HEK293 (cell line): Measurements from ENCODE around the gene DLGAP4.

ENCODE experiments used
- GLIS2 ChIP-seq: fragments of 450-650 bp; formaldehyde crosslinking; IDR thresholded peaks from 2 replicates; pipeline ENCODE4 v1.5.1; 2016; ENCODE audit warnings: missing biosample characterization, missing genetic modification characterization
- MYNN ChIP-seq: fragments of 450-650 bp; formaldehyde crosslinking; IDR thresholded peaks from 2 replicates; pipeline ENCODE4 v1.5.1; 2016; ENCODE audit warnings: missing biosample characterization, missing genetic modification characterization, borderline replicate concordance
- RBAK ChIP-seq: fragments of 450-650 bp; formaldehyde crosslinking; IDR thresholded peaks from 2 replicates; pipeline ENCODE4 v1.5.1; 2016; ENCODE audit warnings: missing biosample characterization, missing genetic modification characterization
- REPIN1 ChIP-seq: fragments of 450-650 bp; formaldehyde crosslinking; IDR thresholded peaks from 2 replicates; pipeline ENCODE4 v1.5.1; 2017; ENCODE audit warnings: missing biosample characterization, missing genetic modification characterization, low read depth
- ZFP37 ChIP-seq: fragments of 450-650 bp; formaldehyde crosslinking; IDR thresholded peaks from 2 replicates; pipeline ENCODE4 v1.5.1; 2016; ENCODE audit warnings: missing biosample characterization, missing genetic modification characterization
- ZFP69B ChIP-seq: fragments of 450-650 bp; formaldehyde crosslinking; IDR thresholded peaks from 2 replicates; pipeline ENCODE4 v1.5.1; 2016; ENCODE audit warnings: missing biosample characterization, missing genetic modification characterization
- ZNF274 ChIP-seq, 2 experiments: fragments of 200-500 bp in 1 of 2; fragments of 450-650 bp in 1 of 2; sonication (Bioruptor generic) in 1 of 2; formaldehyde crosslinking in 1 of 2; IDR thresholded peaks; 2 replicates each; pipeline versions ENCODE4 v1.5.1 to v1.6.1; 2014 to 2016; ENCODE audit warnings: borderline replicate concordance in 1 of 2, inconsistent platforms in 1 of 2, low read length in 1 of 2, missing biosample characterization in 1 of 2, missing genetic modification characterization in 1 of 2
- ZNF335 ChIP-seq: fragments of 450-650 bp; formaldehyde crosslinking; conservative IDR thresholded peaks from 2 replicates; pipeline ENCODE4 v1.5.1; 2016; ENCODE audit warnings: missing biosample characterization, missing genetic modification characterization
- ZNF530 ChIP-seq: fragments of 450-650 bp; formaldehyde crosslinking; IDR thresholded peaks from 2 replicates; pipeline ENCODE4 v1.5.1; 2016; ENCODE audit warnings: low read depth, missing biosample characterization, missing genetic modification characterization
- ZNF670 ChIP-seq: fragments of 450-650 bp; formaldehyde crosslinking; IDR thresholded peaks from 2 replicates; pipeline ENCODE4 v1.5.1; 2016; ENCODE audit warnings: missing biosample characterization, missing genetic modification characterization, low read depth
- TF ChIP-seq, protein P1 (sequence below): fragments of 450-650 bp; formaldehyde crosslinking; IDR thresholded peaks from 2 replicates; pipeline ENCODE4 v1.5.1; 2016; ENCODE audit warnings: missing biosample characterization, missing genetic modification characterization
- TF ChIP-seq, protein P2 (sequence below): fragments of 450-650 bp; formaldehyde crosslinking; IDR thresholded peaks from 2 replicates; pipeline ENCODE4 v1.5.1; 2016; ENCODE audit warnings: missing biosample characterization, missing genetic modification characterization
- TF ChIP-seq, protein P3 (sequence below): fragments of 450-650 bp; formaldehyde crosslinking; IDR thresholded peaks from 2 replicates; pipeline ENCODE4 v1.5.1; 2016; ENCODE audit warnings: missing biosample characterization, missing genetic modification characterization, low read depth

DNA sequence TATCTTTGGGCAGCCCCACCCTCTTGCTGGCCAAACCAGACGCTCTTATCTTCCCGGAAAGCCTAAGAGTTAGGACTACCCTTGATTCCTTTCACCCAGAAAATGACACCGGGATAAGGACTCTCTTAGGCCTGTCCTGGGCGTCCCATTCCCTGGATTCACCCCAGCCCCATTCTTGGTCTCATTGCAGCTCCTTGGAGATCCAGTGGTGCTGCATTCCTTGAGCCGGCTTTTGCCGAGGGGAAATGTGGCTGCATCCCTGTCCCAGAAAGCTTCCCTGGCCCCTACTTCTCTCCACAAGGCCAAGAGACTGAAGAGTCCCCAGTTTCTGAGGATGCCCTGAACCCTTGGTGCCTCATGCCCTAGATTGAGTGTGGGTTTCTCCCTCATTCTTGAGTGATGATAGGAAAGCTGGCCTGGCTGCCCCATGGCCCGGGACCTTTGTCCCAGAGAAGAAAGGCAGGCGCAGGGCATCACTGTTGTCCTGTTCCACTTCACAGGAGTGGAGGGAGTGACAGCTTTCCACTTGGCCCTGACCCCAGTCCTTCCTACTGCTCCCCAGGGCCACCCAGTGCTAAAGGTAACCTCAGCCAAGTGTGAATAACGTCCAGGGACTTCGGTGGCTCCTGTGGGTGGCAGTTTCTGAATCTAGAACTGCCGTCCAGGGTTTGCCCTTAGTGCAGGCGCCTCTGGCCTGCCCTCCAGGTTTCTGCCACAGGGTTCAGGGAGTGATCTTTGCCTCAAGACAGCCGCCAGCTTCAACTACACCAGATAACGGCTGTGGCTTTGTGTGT is 192.4 kb downstream of the DLGAP4 start:
- TF ChIP-seq REPIN1 (tag by site-specific recombination) = no peak
- TF ChIP-seq, protein P1, sequence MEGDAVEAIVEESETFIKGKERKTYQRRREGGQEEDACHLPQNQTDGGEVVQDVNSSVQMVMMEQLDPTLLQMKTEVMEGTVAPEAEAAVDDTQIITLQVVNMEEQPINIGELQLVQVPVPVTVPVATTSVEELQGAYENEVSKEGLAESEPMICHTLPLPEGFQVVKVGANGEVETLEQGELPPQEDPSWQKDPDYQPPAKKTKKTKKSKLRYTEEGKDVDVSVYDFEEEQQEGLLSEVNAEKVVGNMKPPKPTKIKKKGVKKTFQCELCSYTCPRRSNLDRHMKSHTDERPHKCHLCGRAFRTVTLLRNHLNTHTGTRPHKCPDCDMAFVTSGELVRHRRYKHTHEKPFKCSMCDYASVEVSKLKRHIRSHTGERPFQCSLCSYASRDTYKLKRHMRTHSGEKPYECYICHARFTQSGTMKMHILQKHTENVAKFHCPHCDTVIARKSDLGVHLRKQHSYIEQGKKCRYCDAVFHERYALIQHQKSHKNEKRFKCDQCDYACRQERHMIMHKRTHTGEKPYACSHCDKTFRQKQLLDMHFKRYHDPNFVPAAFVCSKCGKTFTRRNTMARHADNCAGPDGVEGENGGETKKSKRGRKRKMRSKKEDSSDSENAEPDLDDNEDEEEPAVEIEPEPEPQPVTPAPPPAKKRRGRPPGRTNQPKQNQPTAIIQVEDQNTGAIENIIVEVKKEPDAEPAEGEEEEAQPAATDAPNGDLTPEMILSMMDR (tag by site-specific recombination) = no peak
- no peak for TF ChIP-seq ZFP69B (tag by site-specific recombination)
- no peak for TF ChIP-seq GLIS2 (tag by site-specific recombination)
- TF ChIP-seq RBAK (tag by site-specific recombination) = no peak
- TF ChIP-seq, protein P2, sequence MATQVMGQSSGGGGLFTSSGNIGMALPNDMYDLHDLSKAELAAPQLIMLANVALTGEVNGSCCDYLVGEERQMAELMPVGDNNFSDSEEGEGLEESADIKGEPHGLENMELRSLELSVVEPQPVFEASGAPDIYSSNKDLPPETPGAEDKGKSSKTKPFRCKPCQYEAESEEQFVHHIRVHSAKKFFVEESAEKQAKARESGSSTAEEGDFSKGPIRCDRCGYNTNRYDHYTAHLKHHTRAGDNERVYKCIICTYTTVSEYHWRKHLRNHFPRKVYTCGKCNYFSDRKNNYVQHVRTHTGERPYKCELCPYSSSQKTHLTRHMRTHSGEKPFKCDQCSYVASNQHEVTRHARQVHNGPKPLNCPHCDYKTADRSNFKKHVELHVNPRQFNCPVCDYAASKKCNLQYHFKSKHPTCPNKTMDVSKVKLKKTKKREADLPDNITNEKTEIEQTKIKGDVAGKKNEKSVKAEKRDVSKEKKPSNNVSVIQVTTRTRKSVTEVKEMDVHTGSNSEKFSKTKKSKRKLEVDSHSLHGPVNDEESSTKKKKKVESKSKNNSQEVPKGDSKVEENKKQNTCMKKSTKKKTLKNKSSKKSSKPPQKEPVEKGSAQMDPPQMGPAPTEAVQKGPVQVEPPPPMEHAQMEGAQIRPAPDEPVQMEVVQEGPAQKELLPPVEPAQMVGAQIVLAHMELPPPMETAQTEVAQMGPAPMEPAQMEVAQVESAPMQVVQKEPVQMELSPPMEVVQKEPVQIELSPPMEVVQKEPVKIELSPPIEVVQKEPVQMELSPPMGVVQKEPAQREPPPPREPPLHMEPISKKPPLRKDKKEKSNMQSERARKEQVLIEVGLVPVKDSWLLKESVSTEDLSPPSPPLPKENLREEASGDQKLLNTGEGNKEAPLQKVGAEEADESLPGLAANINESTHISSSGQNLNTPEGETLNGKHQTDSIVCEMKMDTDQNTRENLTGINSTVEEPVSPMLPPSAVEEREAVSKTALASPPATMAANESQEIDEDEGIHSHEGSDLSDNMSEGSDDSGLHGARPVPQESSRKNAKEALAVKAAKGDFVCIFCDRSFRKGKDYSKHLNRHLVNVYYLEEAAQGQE (tag by site-specific recombination) = no peak
- no peak for TF ChIP-seq ZNF530
- no peak for TF ChIP-seq ZNF670 (tag by site-specific recombination)
- TF ChIP-seq ZFP37 (tag by site-specific recombination) = no peak
- TF ChIP-seq ZNF335 = no peak
- no peak for TF ChIP-seq ZNF274 (IDR thresholded peaks at IDR 0.05; ENCODE audit: low read length)
- no peak for TF ChIP-seq ZNF274 (tag by site-specific recombination; IDR thresholded peaks at IDR 0.05; ENCODE audit: borderline replicate concordance)
- TF ChIP-seq, protein P3, sequence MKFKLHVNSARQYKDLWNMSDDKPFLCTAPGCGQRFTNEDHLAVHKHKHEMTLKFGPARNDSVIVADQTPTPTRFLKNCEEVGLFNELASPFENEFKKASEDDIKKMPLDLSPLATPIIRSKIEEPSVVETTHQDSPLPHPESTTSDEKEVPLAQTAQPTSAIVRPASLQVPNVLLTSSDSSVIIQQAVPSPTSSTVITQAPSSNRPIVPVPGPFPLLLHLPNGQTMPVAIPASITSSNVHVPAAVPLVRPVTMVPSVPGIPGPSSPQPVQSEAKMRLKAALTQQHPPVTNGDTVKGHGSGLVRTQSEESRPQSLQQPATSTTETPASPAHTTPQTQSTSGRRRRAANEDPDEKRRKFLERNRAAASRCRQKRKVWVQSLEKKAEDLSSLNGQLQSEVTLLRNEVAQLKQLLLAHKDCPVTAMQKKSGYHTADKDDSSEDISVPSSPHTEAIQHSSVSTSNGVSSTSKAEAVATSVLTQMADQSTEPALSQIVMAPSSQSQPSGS (tag by site-specific recombination) = no peak
- no peak for TF ChIP-seq MYNN (tag by site-specific recombination)
